ENCODE results near the gene RPL23. TPM values are rescaled to one million over a fixed set of nuclear protein-coding genes. Genes with fewer than 3 reads are reported as not detected.
A peak's percentile ranks its signal among the peaks of the same experiment; 100 is the strongest.

RPL23 gene
- 1,000 to 10,000 TPM; 2,352 to 3,215 (median 2,597) TPM for polyA plus RNA-seq (ENCODE audit: insufficient read length in 4 of 4)

GRCh38 chr17:38853292-38854219, at the start of gene RPL23:
Gene RPL23, minus strand, starts transcription at chr17:38853721. Its CDS starts 11 bp downstream, at chr17:38853710.
- peak; percentile 94 to 98 (median 96) for DNase-seq (ENCODE audit: low read depth in 4 of 4, low spot score in 3 of 4)

GRCh38 chr17:38900978-38901656, 47.6 kb upstream of the RPL23 start:
- no peak for DNase-seq (ENCODE audit: low read depth in 4 of 4, low spot score in 3 of 4)

GRCh38 chr17:38899421-38899820, 45.9 kb upstream of the RPL23 start:
- DNase-seq (ENCODE audit: low read depth in 4 of 4, low spot score in 3 of 4) = no peak

- no peak for DNase-seq (ENCODE audit: low read depth in 4 of 4, low spot score in 3 of 4)
Measured at GRCh38 chr17:38898812-38899348, 45.4 kb upstream of the RPL23 start.

DNA sequence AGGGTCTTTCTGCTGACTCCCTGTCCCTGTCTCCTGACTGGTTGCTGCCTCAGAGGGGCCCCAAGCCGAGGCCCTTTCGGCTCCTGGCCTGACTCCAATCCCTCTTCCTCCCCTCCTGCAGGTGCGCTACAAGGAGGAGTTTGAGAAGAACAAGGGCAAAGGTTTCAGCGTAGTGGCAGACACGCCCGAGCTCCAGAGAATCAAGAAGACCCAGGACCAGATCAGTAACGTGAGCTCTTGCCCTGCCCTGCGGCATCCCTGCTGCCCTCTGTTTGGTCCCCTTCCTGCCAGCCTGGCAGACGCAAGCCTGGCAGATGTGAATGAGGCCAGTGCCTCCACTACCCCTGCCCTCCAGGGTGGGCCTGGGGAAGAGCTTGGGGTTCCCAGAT, 44.8 kb upstream of the RPL23 start:
- DNase-seq (ENCODE audit: low read depth in 4 of 4, low spot score in 3 of 4) = no peak

DNA sequence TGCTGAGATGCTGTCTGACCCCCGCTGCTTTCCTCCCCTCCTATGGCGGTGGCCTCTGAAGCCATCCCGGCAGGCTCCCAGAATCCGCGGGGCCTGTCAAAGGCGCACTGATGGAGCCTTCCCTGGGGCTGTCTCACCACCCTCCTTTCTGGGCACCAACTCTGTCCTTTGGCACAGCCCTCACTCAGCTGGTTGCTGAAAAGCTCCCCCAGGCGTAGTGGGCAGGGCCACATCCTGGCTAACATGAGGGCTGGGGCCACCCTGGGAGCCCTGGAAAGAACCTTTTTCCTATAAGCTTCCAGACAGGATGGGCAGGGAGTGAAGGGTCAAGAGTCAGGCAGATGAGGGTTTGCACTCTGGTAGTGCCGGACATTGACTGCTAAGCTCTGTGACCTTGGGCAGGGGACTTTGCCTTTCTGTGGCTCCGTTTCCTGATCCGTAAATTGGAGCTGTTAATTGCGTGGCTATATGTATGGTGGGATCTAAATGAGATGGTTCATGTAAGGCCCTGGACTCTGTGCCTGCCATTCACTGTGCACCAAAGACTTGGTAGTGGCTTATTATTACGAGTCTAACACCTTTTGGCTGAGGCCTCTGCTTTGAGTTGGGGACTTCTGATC, 44.3 kb upstream of the RPL23 start:
- no peak for DNase-seq (ENCODE audit: low read depth in 4 of 4, low spot score in 3 of 4)

DNA sequence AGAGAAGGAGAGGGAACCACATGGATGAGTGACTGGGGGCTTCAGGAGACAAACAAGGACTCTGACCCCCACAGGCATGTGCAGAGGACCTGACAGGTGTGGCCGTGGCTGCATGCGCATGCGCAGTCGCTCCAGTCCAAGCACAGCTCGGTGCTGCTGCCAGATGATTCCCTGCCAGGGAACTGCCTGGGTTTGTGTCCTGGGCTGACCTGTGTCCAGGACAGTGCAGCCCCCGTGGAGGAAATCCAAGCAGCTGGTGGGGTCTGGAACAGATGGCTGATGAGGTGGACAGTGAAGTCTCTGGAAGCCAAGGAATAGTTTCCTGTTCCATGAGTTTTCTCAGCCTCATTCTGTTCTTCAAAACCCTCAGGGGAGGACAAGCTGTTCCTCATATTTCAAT, 43.7 kb upstream of the RPL23 start:
- no peak for DNase-seq (ENCODE audit: low read depth in 4 of 4, low spot score in 3 of 4)

GRCh38 chr17:38896346-38896954, 42.9 kb upstream of the RPL23 start:
- no peak for DNase-seq (ENCODE audit: low read depth in 4 of 4, low spot score in 3 of 4)

DNA sequence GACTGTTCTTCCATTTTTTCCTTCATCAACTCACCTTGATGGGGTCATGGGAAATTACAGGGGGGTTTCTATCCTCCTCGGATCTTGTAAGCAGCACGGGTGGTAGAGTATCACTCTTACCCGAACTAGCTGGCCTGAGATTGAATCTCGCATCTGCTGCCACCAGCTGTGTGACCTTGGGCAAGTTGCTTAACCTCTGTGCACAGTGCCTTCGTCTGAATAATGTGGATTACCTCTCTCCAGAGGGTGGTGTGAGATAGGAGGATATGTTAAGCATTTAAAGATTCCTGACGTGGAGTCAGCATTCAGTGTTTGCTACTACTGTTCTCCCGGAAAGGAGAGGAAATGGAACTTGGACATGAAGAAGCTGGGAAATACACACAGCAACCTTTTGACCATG, 40.8 kb upstream of the RPL23 start:
- no peak for DNase-seq (ENCODE audit: low read depth in 4 of 4, low spot score in 3 of 4)

- DNase-seq (ENCODE audit: low read depth in 4 of 4, low spot score in 3 of 4) = no peak
Measured at GRCh38 chr17:38893607-38894006, 40.1 kb upstream of the RPL23 start.

- DNase-seq (ENCODE audit: low read depth in 4 of 4, low spot score in 3 of 4) = no peak
Measured at GRCh38 chr17:38893113-38893512, 39.6 kb upstream of the RPL23 start.

DNA sequence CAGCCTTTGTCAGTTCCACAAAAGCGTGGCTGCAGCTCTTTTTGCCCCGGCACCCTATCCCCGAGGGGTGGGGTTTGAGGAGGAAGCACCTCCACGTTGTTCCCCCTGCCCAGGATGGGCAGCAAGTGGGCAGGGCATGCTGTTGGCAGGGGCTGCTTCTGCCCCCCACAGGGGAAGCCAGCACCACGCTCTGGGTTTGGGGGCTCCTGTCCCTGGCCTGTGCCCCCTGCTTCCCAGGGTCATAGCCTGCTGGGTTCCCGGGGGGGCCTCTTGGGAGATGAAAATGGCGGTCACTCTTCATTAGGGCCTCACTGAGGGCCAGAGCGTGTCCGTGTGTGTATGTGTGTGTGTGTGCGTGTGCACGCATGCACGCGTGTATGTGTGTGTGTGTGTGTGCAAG, 39.1 kb upstream of the RPL23 start:
- DNase-seq (ENCODE audit: low read depth in 4 of 4, low spot score in 3 of 4) = no peak

DNA sequence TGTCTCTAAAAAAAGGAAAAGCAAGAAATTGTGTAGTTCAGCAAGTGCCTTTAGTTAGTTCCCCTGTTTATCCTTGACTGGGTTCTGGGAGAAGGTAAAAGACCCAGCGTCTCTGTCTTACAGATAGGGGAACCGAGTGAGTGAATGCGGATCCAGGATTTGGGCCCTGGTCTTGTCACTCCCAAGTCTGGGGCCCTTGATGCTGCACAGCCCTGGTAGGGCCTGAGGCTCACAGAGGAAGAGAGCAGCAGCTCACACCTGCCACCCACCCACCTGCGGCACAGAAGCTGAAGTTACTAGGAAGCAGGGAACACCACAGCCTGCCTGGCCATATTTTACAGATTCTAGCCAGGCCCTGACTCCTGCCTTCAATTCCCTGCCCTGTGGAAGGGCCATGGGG, 38.6 kb upstream of the RPL23 start:
- no peak for DNase-seq (ENCODE audit: low read depth in 4 of 4, low spot score in 3 of 4)

GRCh38 chr17:38891441-38891840, 37.9 kb upstream of the RPL23 start:
- DNase-seq (ENCODE audit: low read depth in 4 of 4, low spot score in 3 of 4) = no peak

DNA sequence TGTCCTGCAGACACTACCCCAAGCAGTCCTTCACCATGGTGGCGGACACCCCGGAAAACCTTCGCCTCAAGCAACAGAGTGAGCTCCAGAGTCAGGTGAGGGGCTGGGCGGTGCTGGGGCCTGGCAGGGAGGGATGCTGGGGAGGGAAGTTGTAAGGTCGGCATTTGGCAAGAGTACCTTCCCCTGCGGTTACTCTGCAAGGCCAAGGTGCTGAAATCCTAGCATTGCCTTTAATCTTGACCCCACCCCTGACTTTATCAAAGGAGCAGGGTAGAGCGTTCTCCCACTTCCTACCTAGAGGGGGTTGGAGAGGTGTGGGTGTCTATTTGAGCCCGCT, 36.9 kb upstream of the RPL23 start:
- no peak for DNase-seq (ENCODE audit: low read depth in 4 of 4, low spot score in 3 of 4)

DNA sequence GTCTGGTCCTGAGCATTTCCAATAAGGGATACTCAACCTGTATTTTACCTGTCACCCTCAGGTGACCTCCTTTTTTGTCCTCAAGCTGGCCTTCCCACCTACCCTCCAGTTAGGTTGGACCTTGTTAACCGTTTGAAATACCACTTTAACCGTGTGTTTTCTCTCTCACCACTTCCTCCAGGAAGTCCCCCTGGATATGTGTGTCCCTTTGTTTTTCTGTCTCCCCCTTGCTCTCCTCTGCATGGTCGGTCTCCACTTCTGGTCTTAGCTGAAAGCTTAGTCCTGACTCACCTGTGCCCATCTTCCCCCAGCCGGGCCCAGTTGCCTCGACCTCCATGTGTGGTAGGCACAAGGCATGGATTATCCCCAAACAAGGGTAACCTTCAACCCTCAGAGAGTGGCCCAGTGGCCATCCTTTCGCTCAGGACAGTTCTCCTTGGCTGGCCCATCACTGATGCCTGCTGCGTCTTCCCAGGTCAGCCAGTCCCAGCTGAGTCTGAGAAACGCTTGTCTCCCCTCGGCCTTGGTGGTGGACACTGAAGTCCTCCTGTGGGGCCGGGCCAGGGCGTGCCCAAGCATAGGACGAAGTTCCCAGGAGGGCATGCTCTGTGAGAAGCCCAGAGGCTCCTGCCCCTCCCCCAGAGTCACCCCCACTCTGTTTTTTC, 36.4 kb upstream of the RPL23 start:
- DNase-seq (ENCODE audit: low read depth in 4 of 4, low spot score in 3 of 4) = no peak

DNA sequence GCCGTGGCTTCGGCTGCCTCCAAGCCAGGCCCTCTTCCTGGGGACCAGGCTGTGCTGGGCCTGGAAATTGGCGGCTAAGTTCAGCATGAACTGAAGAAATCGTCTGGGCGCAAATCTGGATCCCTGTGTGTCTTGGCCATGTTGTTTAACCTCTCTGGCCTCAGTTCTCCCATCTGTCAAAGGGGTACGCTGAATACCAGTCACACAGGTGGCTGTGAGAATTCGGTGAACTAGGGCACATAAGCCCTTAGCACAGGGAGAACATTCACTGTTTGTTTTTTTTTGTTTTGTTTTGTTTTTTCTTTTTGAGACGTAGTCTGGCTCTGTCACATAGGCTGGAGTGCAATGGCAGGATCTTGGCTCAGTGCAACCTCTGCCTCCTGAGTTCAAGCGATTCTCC, 35.3 kb upstream of the RPL23 start:
- no peak for DNase-seq (ENCODE audit: low read depth in 4 of 4, low spot score in 3 of 4)

- DNase-seq (ENCODE audit: low read depth in 4 of 4, low spot score in 3 of 4) = no peak
Measured at GRCh38 chr17:38886643-38887010, 33.1 kb upstream of the RPL23 start.

GRCh38 chr17:38885728-38886642, 32.5 kb upstream of the RPL23 start:
- no peak for DNase-seq (ENCODE audit: low read depth in 4 of 4, low spot score in 3 of 4)
